H1 (cell line): Measurements from ENCODE around the gene TMEM117. TPM values are rescaled to one million over a fixed set of nuclear protein-coding genes. Genes with fewer than 3 reads are reported as not detected.

Experiments used
- polyA plus RNA-seq, 7 experiments: library from polyadenylated mRNA; depleted of rRNA in 3 of 7; stranded (reverse) in 5 of 7; unstranded in 2 of 7; fragments of >200 nt in 5 of 7; fragments of 200-250 nt in 2 of 7; gene quantifications; 1 replicate in 5 of 7; 2 replicates in 1 of 7; 4 replicates in 1 of 7; pipeline versions ENCODE4 v1.2.1 to v1.2.3, GENCODE V29; 2011 to 2013; ENCODE audit warnings: missing spikeins in 2 of 7, mixed read lengths in 2 of 7
- total RNA-seq: library from RNA; stranded (reverse); fragmentation: NEBNext Ultra II Directional; extraction: Animal tissue kit (Norgen Biotek cat#: 25700); gene quantifications from 2 replicates; pipeline ENCODE4 v1.2.1, GENCODE V29; 2021
- TF ChIP-seq, protein P1 (sequence below), 3 experiments: IDR thresholded peaks; 1 replicate in 2 of 3; 2 replicates in 1 of 3; pipeline versions ENCODE4 v1.5.1 to v1.6.1; 2011; ENCODE audit warnings: low read length in 3 of 3, mild to moderate bottlenecking in 3 of 3, inconsistent platforms in 2 of 3, low read depth in 1 of 3, moderate library complexity in 1 of 3; ENCODE audit not compliant: insufficient read depth in 1 of 3; ENCODE audit errors: control extremely low read depth in 1 of 3
- TF ChIP-seq, protein P2 (sequence below): IDR thresholded peaks from 2 replicates; pipeline ENCODE4 v1.6.1; 2012; ENCODE audit warnings: inconsistent platforms

TMEM117 gene
- total and polyA plus RNA-seq, 2 of the 8 experiments (the other 6 are each of a cell fraction or from before 2014, with no cell fraction given), result 0.80 to 1.4 TPM

DNA sequence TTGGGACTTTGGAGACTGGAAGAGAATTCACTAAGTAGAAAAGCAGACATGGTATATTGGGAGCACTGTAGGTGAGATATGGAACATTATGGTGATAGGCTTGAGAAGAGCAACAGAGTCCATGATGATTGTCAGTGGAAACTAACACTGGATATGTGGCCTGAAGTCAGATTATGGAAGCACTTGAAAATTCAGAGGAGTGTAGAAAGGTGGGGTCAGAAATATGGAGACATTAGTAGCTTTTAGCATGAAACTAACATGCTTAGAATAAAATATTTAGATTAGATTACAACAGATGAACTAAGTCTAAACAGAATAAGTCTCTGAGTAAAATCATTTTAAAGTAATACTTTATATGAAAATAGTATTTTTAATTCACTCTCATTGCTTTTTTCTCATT is 499.1 kb downstream of the TMEM117 start (continued):
- TF ChIP-seq, protein P1, sequence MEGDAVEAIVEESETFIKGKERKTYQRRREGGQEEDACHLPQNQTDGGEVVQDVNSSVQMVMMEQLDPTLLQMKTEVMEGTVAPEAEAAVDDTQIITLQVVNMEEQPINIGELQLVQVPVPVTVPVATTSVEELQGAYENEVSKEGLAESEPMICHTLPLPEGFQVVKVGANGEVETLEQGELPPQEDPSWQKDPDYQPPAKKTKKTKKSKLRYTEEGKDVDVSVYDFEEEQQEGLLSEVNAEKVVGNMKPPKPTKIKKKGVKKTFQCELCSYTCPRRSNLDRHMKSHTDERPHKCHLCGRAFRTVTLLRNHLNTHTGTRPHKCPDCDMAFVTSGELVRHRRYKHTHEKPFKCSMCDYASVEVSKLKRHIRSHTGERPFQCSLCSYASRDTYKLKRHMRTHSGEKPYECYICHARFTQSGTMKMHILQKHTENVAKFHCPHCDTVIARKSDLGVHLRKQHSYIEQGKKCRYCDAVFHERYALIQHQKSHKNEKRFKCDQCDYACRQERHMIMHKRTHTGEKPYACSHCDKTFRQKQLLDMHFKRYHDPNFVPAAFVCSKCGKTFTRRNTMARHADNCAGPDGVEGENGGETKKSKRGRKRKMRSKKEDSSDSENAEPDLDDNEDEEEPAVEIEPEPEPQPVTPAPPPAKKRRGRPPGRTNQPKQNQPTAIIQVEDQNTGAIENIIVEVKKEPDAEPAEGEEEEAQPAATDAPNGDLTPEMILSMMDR (IDR thresholded peaks at IDR 0.05; ENCODE audit: control extremely low read depth in 1 of 3, insufficient read depth in 1 of 3, low read depth in 1 of 3, low read length in 3 of 3), result no peak
- TF ChIP-seq, protein P2, sequence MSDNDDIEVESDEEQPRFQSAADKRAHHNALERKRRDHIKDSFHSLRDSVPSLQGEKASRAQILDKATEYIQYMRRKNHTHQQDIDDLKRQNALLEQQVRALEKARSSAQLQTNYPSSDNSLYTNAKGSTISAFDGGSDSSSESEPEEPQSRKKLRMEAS, result no peak
